IPS-NIHi7 (cell line): ENCODE measurements around the gene BANP.
"Not testable (repeated sequence)": the region's sequence is repeated elsewhere in the genome, so short reads cannot be mapped to it uniquely, and the experiment has no call there.

Experiments used
- DNase-seq: peaks from one replicate; pipeline ENCODE4 v3.0.0; 2012; ENCODE audit warnings: mixed read lengths; ENCODE audit errors: extremely low spot score

Gene BANP

GRCh38 chr16:87950765-87951551 lies at the start of gene BANP:
Gene BANP (plus strand): TSS chr16:87951434. CDS start chr16:87975116, 23,682 bp downstream.
- peak; percentile 98 for DNase-seq

GRCh38 chr16:87904963-87905362 lies 46.3 kb upstream of the BANP start:
- DNase-seq: not testable (repeated sequence)

- DNase-seq: not testable (repeated sequence)
These were observed 45.7 kb upstream of the BANP start for GRCh38 chr16:87905521-87905920.

GRCh38 chr16:87908101-87908500 lies 43.1 kb upstream of the BANP start:
- DNase-seq: not testable (repeated sequence)

- peak; percentile 85 for DNase-seq
These were observed 41.9 kb upstream of the BANP start for GRCh38 chr16:87909203-87909935.

GRCh38 chr16:87911106-87911763 lies 40.0 kb upstream of the BANP start:
- not testable (repeated sequence) for DNase-seq

- DNase-seq: not testable (repeated sequence)
These were observed 38.5 kb upstream of the BANP start for GRCh38 chr16:87912691-87913090.

GRCh38 chr16:87914021-87914725 lies 37.1 kb upstream of the BANP start:
- not testable (repeated sequence) for DNase-seq

- no peak for DNase-seq
These were observed 36.4 kb upstream of the BANP start for GRCh38 chr16:87914812-87915211.

- DNase-seq: no peak
These were observed 33.7 kb upstream of the BANP start for GRCh38 chr16:87917503-87917902.

GRCh38 chr16:87918338-87918737 lies 32.9 kb upstream of the BANP start:
- DNase-seq: no peak

GRCh38 chr16:87918866-87919680 lies 32.2 kb upstream of the BANP start:
- DNase-seq: no peak

GRCh38 chr16:87919681-87919994 lies 31.6 kb upstream of the BANP start:
- DNase-seq: no peak

- DNase-seq: no peak
These were observed 29.9 kb upstream of the BANP start for GRCh38 chr16:87921236-87921773.

GRCh38 chr16:87922250-87922871 lies 28.9 kb upstream of the BANP start:
- no peak for DNase-seq

- DNase-seq: no peak
These were observed 27.0 kb upstream of the BANP start for GRCh38 chr16:87924041-87924810.

- no peak for DNase-seq
These were observed 26.2 kb upstream of the BANP start for GRCh38 chr16:87924811-87925670.
